Measurements from ENCODE around the gene MLH1.

- no peak for TF ChIP-seq SIN3A (IDR thresholded peaks at IDR 0.05; ENCODE audit: borderline replicate concordance, insufficient read depth, low read length)
- no peak for TF ChIP-seq REST (IDR thresholded peaks at IDR 0.05; ENCODE audit: insufficient read depth in 1 of 2, low read depth in 2 of 2, low read length in 2 of 2)
- TF ChIP-seq POLR2AphosphoS5 (IDR thresholded peaks at IDR 0.05; ENCODE audit: low read depth, low read length): no peak
- TF ChIP-seq TAF1 (IDR thresholded peaks at IDR 0.05; ENCODE audit: borderline replicate concordance, insufficient read depth, low read length): no peak
Measured at GRCh38 chr3:36954452-36955134, 38.7 kb upstream of the MLH1 start.
